NT2/D1 (cell line): ENCODE results near the gene GTPBP3.

Source experiments
- YY1 ChIP-seq: IDR thresholded peaks from 2 replicates; pipeline ENCODE4 v1.6.1; 2011; ENCODE audit not compliant: insufficient read length, insufficient read depth
- ZNF274 ChIP-seq: IDR thresholded peaks from 2 replicates; pipeline ENCODE4 v1.6.1; 2011; ENCODE audit warnings: mild to moderate bottlenecking, low read depth, low read length

DNA sequence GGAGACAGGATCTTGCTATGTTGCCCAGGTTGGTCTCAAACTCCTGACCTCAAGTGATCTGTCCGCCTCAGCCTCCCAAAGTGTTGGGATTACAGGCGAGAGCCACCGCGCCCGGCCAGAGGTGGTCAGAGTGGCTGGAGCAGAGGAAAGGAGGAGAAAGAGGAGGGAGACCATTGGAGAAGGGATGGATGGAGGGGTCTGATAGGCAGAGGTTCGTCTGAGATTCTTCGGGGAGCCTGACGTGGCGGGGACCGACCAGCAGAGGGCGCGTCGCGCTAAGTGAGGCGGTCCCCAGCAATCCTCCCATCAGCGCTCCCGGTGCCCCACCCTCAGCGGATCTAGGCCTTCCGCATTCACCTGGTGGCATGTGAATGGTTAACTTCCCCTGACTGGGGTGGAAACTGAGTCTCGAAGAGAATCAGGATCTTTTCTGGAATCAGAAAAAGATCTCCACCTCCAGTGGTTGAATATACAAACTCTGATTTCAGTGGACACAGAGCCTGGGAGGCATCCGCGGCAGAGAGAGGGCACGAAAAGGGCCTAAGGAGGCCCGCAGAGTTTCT lies 8.8 kb downstream of the GTPBP3 start:
- no peak for TF ChIP-seq YY1
- no peak for TF ChIP-seq ZNF274
